Tibial artery (tissue), 4 donors: ENCODE results near the gene FAF2.

Experiments used
- DNase-seq, 2 donors: peaks; one replicate each; pipeline ENCODE4 v3.0.0-alpha.2; 2019
- H3K27ac ChIP-seq, 2 donors: fragments of 200-600 bp; sonication (generic) in 1 of 2; 1 replicate in 1 of 2; 2 replicates in 1 of 2; pipeline ENCODE4 v1.5.1; 2018 to 2019; ENCODE audit warnings: mild to moderate bottlenecking in 1 of 2
- H3K27me3 ChIP-seq, 2 donors: fragments of 200-600 bp; sonication (generic) in 1 of 2; one replicate each; pipeline versions ENCODE4 v1.5.1 to v1.6.0; 2016 to 2019
- H3K36me3 ChIP-seq, 3 donors: fragments of 200-600 bp; sonication (generic) in 2 of 3; one replicate each; pipeline ENCODE4 v1.5.1; 2016 to 2019; ENCODE audit warnings: mild to moderate bottlenecking in 2 of 3
- H3K4me1 ChIP-seq, 4 donors: fragments of 200-600 bp; sonication (generic) in 2 of 4; 1 replicate in 3 of 4; 2 replicates in 1 of 4; pipeline ENCODE4 v1.5.1; 2016 to 2019
- H3K4me3 ChIP-seq, 2 donors: fragments of 200-600 bp; sonication (generic) in 1 of 2; 1 replicate in 1 of 2; 2 replicates in 1 of 2; pipeline ENCODE4 v1.5.1; 2018 to 2019; ENCODE audit warnings: mild to moderate bottlenecking in 2 of 2
- H3K9me3 ChIP-seq, 3 donors: fragments of 200-600 bp; sonication (generic) in 1 of 3; one replicate each; pipeline ENCODE4 v1.5.1; 2016 to 2019
- intact Hi-C: fragments of 100-400 bp; cut with DNase I; formaldehyde crosslinking; loops from one replicate; pipeline ENCODE4 v1.15.0; 2023; ENCODE audit warnings: low total_unique reads
- TF ChIP-seq, protein P1 (sequence below), 2 experiments: fragments of 200-600 bp in 1 of 2; fragments of 450-650 bp in 1 of 2; IDR thresholded peaks; one replicate each; pipeline ENCODE4 v1.5.1; 2017 to 2019; ENCODE audit warnings: antibody characterized with exemption in 2 of 2, mild to moderate bottlenecking in 1 of 2, moderate library complexity in 1 of 2

Gene FAF2

DNA sequence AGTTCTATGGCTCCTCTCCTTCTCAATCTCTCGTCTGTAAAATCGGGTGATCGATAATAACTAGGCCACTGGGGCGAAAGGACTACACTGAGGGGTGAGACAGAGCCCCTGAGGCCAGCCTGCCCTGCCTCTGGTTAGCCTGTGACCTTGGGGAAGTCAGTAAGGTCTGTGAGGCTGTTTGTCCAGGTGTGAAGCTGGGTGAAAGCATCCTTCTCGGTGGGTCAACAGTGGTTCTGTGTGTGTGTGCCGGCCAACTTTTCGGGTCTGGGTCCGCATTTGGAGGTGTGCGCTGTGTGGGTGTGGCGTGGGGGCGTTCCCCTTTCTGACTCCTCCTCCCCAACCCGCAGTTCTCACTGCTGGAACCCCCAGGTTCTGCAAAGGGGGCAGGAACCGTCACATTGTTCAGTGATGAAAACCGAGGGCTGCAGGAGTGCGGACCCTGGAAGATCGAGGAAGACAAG is 94.0 kb downstream of the FAF2 start:
- Histone ChIP-seq H3K9me3 (no peaks in the 10 kb centered on the region), H3K27ac (no peak overlapping the region), H3K36me3 (no peaks in the 10 kb centered on the region), H3K4me3 (peak overlapping the region; percentile 64 to 71), H3K4me1 (peaks cover 0 to 23% (median 15%) of the 10 kb centered on the region in 4 donors), H3K27me3 (no peaks in the 10 kb centered on the region)
- TF ChIP-seq, protein P1, sequence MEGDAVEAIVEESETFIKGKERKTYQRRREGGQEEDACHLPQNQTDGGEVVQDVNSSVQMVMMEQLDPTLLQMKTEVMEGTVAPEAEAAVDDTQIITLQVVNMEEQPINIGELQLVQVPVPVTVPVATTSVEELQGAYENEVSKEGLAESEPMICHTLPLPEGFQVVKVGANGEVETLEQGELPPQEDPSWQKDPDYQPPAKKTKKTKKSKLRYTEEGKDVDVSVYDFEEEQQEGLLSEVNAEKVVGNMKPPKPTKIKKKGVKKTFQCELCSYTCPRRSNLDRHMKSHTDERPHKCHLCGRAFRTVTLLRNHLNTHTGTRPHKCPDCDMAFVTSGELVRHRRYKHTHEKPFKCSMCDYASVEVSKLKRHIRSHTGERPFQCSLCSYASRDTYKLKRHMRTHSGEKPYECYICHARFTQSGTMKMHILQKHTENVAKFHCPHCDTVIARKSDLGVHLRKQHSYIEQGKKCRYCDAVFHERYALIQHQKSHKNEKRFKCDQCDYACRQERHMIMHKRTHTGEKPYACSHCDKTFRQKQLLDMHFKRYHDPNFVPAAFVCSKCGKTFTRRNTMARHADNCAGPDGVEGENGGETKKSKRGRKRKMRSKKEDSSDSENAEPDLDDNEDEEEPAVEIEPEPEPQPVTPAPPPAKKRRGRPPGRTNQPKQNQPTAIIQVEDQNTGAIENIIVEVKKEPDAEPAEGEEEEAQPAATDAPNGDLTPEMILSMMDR (IDR thresholded peaks at IDR 0.05), result no peak
- no peak for DNase-seq
- intact Hi-C loops, result no loop called here

DNA sequence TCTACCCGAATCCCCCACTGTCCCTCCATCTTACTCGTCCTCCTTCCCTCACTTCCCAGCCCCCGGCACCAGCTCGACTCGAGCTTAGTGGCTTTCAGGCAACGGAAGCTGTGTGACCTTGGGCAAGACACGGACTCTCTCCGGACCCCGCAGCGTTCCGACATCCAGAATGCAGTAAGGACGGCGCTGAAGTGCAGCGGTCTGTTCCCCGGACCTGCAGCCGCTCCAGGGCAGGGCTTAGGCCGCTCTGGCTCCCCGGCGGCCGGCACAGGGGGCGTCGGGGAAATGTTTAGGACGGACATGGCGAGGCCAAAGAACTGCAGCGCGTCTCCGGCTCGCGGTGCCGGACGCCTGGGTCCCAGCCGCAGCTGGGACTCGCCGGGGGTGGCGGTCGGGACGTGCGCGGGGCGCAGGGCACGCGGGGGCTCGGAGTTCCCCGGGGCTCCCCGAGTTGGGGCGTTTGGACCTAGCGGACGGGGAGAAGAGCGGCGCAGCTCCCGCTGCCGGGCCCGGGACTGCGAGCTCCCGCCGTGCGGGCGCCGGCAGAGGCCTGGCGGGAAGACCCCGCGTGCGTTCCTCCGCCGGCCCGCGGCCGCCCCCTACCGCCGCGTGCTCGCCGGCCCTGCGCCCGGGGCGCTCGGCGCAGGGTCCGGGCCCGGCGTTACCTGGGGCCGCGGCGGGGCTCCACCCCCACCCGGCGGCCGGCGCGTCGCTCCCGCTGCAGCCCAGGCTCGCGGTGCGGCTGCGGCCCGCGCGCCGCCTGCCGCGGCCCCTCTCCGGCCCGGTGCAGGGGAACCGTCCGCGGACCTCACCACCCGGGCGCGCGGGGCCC is 94.6 kb downstream of the FAF2 start:
- H3K27me3 ChIP-seq, result peaks cover 0 to 3% of the 10 kb centered on the region in 2 donors
- intact Hi-C loops, result no loop called here
- H3K36me3 ChIP-seq, result no peaks in the 10 kb centered on the region
- TF ChIP-seq, protein P1 (IDR thresholded peaks at IDR 0.05), result no peak
- H3K27ac ChIP-seq, result peak overlapping the region; percentile 45 to 50
- H3K4me1 ChIP-seq, result peaks cover 0 to 23% (median 15%) of the 10 kb centered on the region in 4 donors
- DNase-seq, result no peak
- peak overlapping the region; percentile 64 to 71 for H3K4me3 ChIP-seq
- no peaks in the 10 kb centered on the region for H3K9me3 ChIP-seq

DNA sequence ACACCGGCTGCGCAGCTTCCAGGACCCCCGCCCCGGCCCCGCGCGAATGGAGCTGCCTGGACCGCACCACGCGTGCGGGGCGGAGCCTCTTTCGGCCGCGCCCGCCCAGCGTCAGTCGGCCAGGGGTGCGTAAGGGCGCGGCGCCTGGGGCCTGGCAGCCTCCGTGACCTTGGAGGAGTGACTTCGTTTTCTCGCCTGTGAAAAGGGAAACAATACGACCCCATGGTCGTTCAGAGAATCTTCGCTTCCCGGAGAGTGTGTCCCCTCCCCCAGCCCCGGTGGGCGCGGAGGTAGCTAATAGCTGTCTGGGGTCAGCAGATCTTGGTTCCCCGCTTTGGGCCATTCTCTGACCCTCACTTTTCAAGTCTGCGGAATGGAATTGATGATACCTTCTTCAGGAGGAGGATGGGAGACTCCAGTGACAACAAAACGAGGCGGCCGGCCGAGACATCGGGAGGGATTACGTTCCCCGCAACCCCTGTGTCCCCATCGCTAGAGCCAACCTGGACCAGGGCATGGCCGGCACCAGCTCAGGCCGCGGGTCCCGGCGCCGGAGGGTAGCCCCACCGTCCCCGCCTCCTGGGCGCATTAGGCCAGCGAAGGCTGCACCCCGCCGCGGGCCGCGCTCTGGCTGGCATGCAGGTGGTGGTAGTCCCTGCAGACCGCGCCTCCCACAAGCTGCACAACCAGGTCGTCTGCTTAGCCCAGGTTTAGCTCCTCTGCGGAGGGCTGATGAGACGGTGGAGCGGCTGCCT is 95.4 kb downstream of the FAF2 start:
- Histone ChIP-seq H3K4me3 (peak overlapping the region; percentile 64 to 71), H3K36me3 (no peaks in the 10 kb centered on the region), H3K27me3 (peaks cover 0 to 6% of the 10 kb centered on the region in 2 donors), H3K4me1 (peaks cover 0 to 15% (median 10%) of the 10 kb centered on the region in 4 donors), H3K9me3 (no peaks in the 10 kb centered on the region), H3K27ac (peak overlapping the region; percentile 43 to 50)
- TF ChIP-seq, protein P1 (IDR thresholded peaks at IDR 0.05), result no peak
- DNase-seq, result no peak
- intact Hi-C loops, result no loop called here

DNA sequence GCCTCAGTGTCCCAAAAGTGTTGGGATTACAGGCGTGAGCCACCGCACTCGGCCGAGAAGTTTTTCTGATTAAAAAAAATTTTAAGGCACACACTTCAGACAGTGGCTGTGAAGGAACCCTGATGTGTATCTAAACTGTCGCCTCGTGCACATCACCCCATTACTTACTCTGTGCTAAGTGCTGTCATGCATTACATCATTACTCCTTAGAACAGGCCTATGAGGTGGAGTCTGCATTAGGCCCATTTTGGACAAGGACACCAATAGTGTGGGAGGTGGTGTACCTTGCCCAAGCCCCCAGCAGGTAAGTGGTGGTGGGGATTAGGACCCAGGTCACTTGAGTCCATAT is 97.2 kb downstream of the FAF2 start:
- Histone ChIP-seq H3K9me3 (no peaks in the 10 kb centered on the region), H3K27me3 (peaks cover 0 to 23% of the 10 kb centered on the region in 2 donors), H3K27ac (no peak overlapping the region), H3K4me1 (peaks cover 0 to 15% (median 10%) of the 10 kb centered on the region in 4 donors), H3K4me3 (no peak overlapping the region), H3K36me3 (no peaks in the 10 kb centered on the region)
- no peak for DNase-seq
- TF ChIP-seq, protein P1 (IDR thresholded peaks at IDR 0.05), result no peak
- intact Hi-C loops, result no loop called here

DNA sequence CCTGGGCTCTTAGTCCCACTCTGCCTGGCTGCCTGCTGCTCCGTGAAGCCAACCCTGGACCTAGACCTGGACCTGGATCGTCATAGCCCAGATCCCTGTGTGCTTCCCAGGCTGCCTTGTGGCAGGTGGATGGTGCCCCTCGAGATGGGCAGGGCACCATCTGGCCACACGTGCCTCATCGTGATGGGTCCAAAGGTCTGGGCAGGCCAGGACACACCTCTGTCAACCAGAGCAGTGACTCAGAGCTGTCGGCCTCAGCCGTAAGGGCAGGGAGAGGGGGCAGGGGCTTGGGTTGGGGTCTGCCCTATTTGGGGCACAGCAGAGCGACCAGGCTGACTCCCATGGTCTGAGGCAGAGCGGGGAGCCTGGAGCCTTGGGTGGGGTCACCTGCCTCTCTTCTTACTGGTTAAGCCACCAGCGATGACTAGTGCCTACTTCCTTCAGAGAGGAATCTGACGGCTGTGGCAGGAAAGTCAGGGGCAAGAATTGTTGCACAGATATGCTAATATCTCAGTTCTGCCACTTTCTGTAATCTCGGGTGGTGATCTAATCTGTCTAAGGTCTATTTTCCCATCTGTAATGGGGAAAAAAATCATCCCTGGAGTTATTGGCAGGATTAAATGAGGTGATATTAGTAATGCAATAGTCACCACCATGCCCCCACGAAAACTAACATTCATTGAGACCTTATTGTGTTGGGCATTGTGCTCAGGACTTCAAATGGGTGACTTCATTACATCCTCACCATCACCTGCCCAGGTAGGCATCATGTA is 97.7 kb downstream of the FAF2 start:
- no peak overlapping the region for H3K27ac ChIP-seq
- peaks cover 0 to 28% of the 10 kb centered on the region in 2 donors for H3K27me3 ChIP-seq
- H3K36me3 ChIP-seq, result no peaks in the 10 kb centered on the region
- intact Hi-C loops, result no loop called here
- no peaks in the 10 kb centered on the region for H3K9me3 ChIP-seq
- DNase-seq, result no peak
- TF ChIP-seq, protein P1 (IDR thresholded peaks at IDR 0.05), result no peak
- H3K4me1 ChIP-seq, result peaks cover 0 to 15% (median 10%) of the 10 kb centered on the region in 4 donors
- no peak overlapping the region for H3K4me3 ChIP-seq
